ENCODE data around the gene GALNT18. TPM values are rescaled to one million over a fixed set of nuclear protein-coding genes. Genes with fewer than 3 reads are reported as not detected.

The GALNT18 gene
- total and polyA plus RNA-seq, 9 donors = 3.0 to 13.2 (median 7.7) TPM

DNA sequence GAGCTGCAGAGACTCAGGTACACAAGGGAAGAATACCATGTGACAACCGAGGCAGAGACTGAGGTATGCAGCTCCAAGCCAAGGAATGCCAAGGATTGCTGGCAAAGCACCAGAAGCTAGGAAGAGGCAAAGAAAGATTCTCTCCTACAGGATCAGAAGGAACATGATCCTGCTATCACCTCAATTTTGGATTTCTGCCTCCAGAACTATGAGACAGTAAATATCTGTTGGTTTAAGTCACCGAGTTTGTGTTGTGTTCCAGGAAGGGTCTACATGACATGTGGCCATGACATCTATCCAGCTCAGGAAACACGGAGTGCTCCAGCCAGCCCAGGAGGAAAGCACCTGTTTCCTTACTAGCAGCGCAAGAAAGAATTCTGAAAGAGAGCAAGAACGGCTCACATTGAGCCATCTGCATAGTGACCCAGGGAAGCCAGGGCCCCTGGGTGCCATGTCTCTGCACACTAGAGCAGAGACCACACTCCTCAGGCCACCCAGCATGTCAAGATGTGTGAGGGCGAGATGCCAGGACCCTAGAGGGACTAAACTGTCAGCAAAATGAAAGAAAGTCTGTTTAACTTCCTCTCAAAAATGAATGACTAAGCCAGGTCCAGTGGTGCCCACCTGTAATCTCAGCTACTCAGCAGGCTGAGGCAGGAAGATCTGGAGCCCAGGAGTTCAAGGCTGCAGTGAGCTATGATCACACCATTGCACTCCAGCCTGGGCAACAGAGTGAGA is 35.6 kb upstream of the GALNT18 start:
- TF ChIP-seq, protein P1, sequence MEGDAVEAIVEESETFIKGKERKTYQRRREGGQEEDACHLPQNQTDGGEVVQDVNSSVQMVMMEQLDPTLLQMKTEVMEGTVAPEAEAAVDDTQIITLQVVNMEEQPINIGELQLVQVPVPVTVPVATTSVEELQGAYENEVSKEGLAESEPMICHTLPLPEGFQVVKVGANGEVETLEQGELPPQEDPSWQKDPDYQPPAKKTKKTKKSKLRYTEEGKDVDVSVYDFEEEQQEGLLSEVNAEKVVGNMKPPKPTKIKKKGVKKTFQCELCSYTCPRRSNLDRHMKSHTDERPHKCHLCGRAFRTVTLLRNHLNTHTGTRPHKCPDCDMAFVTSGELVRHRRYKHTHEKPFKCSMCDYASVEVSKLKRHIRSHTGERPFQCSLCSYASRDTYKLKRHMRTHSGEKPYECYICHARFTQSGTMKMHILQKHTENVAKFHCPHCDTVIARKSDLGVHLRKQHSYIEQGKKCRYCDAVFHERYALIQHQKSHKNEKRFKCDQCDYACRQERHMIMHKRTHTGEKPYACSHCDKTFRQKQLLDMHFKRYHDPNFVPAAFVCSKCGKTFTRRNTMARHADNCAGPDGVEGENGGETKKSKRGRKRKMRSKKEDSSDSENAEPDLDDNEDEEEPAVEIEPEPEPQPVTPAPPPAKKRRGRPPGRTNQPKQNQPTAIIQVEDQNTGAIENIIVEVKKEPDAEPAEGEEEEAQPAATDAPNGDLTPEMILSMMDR (IDR thresholded peaks at IDR 0.05) = no peak
- TF ChIP-seq POLR2A (IDR thresholded peaks at IDR 0.05) (no peak), EP300 (IDR thresholded peaks at IDR 0.05) (no peak)
- H3K27ac ChIP-seq = no peak overlapping the region
- 68 to 73% (median 72%) methylated on average over 6 of the region's 6 CpGs for WGBS, 3 donors
- H3K36me3 ChIP-seq = no peaks in the 10 kb centered on the region
- H3K9me3 ChIP-seq = no peaks in the 10 kb centered on the region
- no peak overlapping the region for H3K4me3 ChIP-seq
- H3K27me3 ChIP-seq = no peaks in the 10 kb centered on the region
- H3K4me1 ChIP-seq (ENCODE audit: insufficient read depth) = no peaks in the 10 kb centered on the region
- no peak for DNase-seq
- intact Hi-C loops (cut with DNase I) = no loop called here

DNA sequence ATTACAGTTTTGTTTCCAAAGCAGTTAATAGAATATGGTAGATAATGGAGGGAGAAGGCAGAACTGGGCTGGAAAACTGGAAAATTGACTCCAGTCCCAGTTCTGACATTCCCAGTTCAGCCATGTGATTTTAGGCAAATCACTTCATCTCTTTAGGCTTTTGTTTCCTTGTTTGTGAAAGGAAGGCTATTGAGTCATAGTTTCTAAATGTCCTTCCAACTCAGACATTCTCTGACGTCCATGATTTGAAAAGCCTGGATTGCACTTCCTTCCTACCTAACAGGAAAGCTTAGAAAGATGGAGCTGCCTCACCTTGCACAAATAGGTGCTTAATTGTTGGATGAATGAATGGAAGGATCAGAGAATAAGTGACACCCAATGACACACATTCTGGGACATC is 19.8 kb upstream of the GALNT18 start:
- no peak for DNase-seq
- Histone ChIP-seq H3K27ac (no peak overlapping the region), H3K9me3 (no peaks in the 10 kb centered on the region), H3K27me3 (no peaks in the 10 kb centered on the region), H3K4me1 (ENCODE audit: insufficient read depth) (no peaks in the 10 kb centered on the region), H3K4me3 (no peak overlapping the region), H3K36me3 (no peaks in the 10 kb centered on the region)
- TF ChIP-seq POLR2A (IDR thresholded peaks at IDR 0.05) (no peak), EP300 (IDR thresholded peaks at IDR 0.05) (no peak)
- TF ChIP-seq, protein P1 (IDR thresholded peaks at IDR 0.05) = no peak
- intact Hi-C loops (cut with DNase I) = loop anchor here in 1 of 4 donors (10.0 kb wide), 1 partner anchor 963 kb away; no protein-coding TSS in a partner anchor
- WGBS, 3 donors = 43 to 61% (median 57%) methylated on average over 1 of the region's 1 CpG

DNA sequence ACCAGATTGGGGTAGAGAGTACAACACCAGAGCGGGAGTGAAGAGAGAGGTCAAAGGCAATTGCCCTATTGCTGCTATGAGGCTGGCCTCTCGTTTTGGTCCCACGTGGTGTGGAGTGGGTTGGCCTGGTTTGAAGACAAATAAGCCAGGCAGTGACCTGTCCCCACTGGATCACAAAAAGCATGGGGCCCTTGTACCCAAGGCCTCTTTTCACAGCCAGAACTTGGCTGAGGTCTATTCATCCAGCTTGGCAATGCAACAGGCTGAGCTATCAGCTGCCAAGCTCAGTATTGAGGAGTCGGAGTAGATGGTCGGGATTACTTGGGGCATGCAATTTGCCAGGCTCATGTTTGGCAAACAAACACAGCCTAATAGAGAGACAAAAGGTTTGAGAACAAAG is 19.2 kb upstream of the GALNT18 start:
- Histone ChIP-seq H3K36me3 (no peaks in the 10 kb centered on the region), H3K27me3 (no peaks in the 10 kb centered on the region), H3K27ac (no peak overlapping the region), H3K9me3 (no peaks in the 10 kb centered on the region), H3K4me1 (ENCODE audit: insufficient read depth) (no peaks in the 10 kb centered on the region), H3K4me3 (no peak overlapping the region)
- intact Hi-C loops (cut with DNase I) = loop anchor here in 1 of 4 donors (10.0 kb wide), 1 partner anchor 964 kb away; no protein-coding TSS in a partner anchor
- no peak for DNase-seq
- TF ChIP-seq POLR2A (IDR thresholded peaks at IDR 0.05) = no peak
- TF ChIP-seq, protein P1 (IDR thresholded peaks at IDR 0.05) = no peak
- WGBS, 3 donors = 87 to 91% (median 88%) methylated on average over 5 of the region's 5 CpGs

DNA sequence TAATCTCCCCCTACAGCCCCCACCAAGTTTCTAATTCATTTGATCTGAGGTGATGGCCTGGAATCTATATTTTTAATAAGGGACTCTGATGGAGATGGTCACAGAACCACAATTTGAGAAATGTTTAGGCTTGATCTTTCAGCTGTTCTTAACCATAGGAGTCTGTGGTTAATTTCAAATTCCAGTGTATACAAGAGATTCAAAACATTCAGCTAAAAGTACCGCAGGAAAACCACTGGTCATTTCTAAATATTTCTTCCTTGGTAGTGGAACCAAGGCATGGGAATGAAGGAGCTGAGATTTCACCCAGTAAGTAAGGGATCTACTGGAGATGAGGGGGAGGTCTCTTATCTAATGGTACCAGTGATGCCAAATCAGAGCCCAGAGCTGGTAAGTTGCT is 18.3 kb upstream of the GALNT18 start:
- H3K4me1 ChIP-seq (ENCODE audit: insufficient read depth) = no peaks in the 10 kb centered on the region
- no peaks in the 10 kb centered on the region for H3K27me3 ChIP-seq
- 41 to 43% (median 42%) methylated on average over 1 of the region's 1 CpG for WGBS, 3 donors
- no peak for DNase-seq
- no peaks in the 10 kb centered on the region for H3K9me3 ChIP-seq
- no peak overlapping the region for H3K4me3 ChIP-seq
- intact Hi-C loops (cut with DNase I) = loop anchor here in 1 of 4 donors (10.0 kb wide), 1 partner anchor 965 kb away; no protein-coding TSS in a partner anchor
- H3K27ac ChIP-seq = no peak overlapping the region
- H3K36me3 ChIP-seq = no peaks in the 10 kb centered on the region
- TF ChIP-seq EP300 (IDR thresholded peaks at IDR 0.05) (no peak), POLR2A (IDR thresholded peaks at IDR 0.05) (no peak)
- TF ChIP-seq, protein P1 (IDR thresholded peaks at IDR 0.05) = no peak

All from ovary (tissue), 9 donors.